Left colon (tissue), 2 donors: Measurements from ENCODE around the gene ZYG11A. TPM values are rescaled to one million over a fixed set of nuclear protein-coding genes. Genes with fewer than 3 reads are reported as not detected.
"Not testable (repeated sequence)": the region's sequence is repeated elsewhere in the genome, so short reads cannot be mapped to it uniquely, and the experiment has no call there.

Source experiments
- ATAC-seq: fragments of 200-7000 bp; cut with Tn5 transposase; one replicate; pipeline ENCODE4 v1.9.1; 2020; ENCODE audit warnings: mild to moderate bottlenecking, moderate library complexity
- DNase-seq, 2 donors: peaks; one replicate each; pipeline ENCODE4 v3.0.0-alpha.2; 2020
- intact Hi-C, 2 donors: fragments of 100-400 bp; cut with DNase I in 1 of 2; cut with micrococcal nuclease in 1 of 2; formaldehyde crosslinking; loops; one replicate each; pipeline versions ENCODE4 v1.11.2 to v1.14.0; 2022; cut with DNase I, micrococcal nuclease
- total RNA-seq, 2 donors: library from RNA; stranded (reverse); fragmentation: NEBNext Ultra II Directional; extraction: Animal tissue kit (Norgen Biotek cat#: 25700); gene quantifications; one replicate each; pipeline ENCODE4 v1.2.1, GENCODE V29; 2021
- donor health status: DM: no; HTN: no; CAD: no.
- donor health status: DM: yes; HTN: yes; CAD: no.

Gene ZYG11A
- total RNA-seq, 2 donors from 2014 or later: 0.06 to 0.12 TPM

- ATAC-seq (peak; percentile 96), DNase-seq (no peak)
- intact Hi-C loops: no loop called here
Measured at GRCh38 chr1:52867087-52867863, 24.7 kb downstream of the ZYG11A start.

GRCh38 chr1:52869727-52870126, 27.2 kb downstream of the ZYG11A start:
- DNase-seq, intact Hi-C loops, ATAC-seq: not testable (repeated sequence)

GRCh38 chr1:52876843-52877242, 34.3 kb downstream of the ZYG11A start:
- DNase-seq (no peak), ATAC-seq (no peak)
- intact Hi-C loops: no loop called here

DNA sequence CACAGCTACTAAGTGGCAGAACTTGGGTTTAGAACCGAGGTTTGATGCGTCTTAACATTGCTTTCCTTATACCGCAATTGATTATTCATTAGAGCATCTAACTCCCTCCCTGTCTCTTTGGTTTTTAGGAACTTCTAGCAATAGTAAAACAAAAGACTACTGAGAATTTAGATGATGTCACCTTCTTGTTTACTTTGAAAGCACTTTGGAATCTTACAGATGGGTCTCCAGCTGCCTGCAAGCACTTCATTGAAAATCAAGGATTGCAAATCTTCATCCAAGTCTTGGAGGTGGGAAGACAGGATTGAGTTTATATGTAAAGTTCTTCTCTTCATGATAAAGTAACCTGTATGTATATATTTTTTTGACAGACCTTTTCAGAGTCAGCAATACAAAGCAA, 35.0 kb downstream of the ZYG11A start:
- ATAC-seq: no peak
- DNase-seq: no peak
- intact Hi-C loops: no loop called here

- no peak for ATAC-seq
- DNase-seq: no peak
- intact Hi-C loops: no loop called here
Measured at GRCh38 chr1:52880206-52880605, 37.6 kb downstream of the ZYG11A start.

- intact Hi-C loops: no loop called here
- DNase-seq: no peak
- no peak for ATAC-seq
Measured at GRCh38 chr1:52887483-52887882, 44.9 kb downstream of the ZYG11A start.

- no peak for DNase-seq
- ATAC-seq: peak; percentile 48
- intact Hi-C loops: no loop called here
Measured at GRCh38 chr1:52892424-52893215, 50.1 kb downstream of the ZYG11A start.

DNA sequence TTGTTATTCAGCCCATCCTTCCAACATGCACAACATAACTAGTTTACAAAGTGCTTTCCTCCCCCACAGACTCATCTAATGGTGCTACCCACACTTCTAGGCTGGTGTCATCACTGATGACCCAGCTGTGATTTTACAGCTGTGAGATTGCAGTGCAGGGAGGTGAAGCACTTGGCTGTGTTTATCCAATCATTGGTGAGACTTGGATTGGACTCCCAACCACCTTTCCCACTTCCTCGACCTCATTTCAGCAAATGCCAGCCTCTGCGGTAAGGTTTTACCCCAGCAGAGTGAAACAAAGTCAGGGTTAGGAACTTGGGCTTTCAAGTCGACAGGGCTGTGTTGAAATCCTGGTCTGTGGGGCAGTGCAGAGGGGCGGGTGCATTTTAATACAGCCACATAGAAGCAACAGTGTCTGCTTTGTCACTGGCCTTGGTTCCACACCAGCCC, 56.9 kb downstream of the ZYG11A start:
- no peak for ATAC-seq
- intact Hi-C loops: no loop called here
- DNase-seq: no peak

DNA sequence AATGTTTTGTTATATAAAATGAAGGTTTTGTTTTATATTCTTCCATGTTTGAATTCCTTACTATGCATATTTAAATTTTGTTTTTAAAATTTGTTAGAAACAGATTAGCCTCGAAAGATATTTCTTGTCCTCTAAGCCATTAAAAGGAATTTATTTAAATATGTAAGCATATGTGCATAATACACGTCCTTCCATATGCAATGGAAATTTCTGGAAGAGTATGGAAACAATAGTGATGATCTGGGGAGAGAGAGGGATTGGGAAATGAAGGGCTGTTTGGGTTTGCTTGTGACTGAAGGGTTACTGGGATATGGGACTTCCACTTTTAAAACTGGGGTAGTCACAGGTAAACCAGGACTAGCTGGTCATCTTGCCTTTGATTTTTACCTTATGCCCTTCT, 57.8 kb downstream of the ZYG11A start:
- DNase-seq: no peak
- ATAC-seq: no peak
- intact Hi-C loops: no loop called here

DNA sequence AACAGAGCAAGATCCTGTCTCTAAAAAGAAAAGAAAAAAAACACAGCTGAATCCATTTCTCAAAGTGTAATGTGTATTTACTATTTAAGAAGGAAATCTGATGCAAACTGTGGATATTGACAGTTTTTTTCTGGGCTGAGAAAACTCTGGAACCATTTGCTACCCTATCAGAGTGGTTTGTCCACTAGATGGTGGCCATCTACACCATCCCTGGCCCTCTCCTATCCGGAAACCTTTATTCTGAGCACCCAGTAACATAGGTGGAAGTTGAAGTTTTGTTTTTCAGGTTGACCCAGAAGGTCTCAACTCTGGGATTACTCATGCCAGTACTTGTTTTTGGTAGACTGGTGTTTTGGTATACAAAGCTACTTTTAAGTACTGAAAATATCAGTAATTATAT, 58.8 kb downstream of the ZYG11A start:
- intact Hi-C loops: no loop called here
- no peak for DNase-seq
- no peak for ATAC-seq

DNA sequence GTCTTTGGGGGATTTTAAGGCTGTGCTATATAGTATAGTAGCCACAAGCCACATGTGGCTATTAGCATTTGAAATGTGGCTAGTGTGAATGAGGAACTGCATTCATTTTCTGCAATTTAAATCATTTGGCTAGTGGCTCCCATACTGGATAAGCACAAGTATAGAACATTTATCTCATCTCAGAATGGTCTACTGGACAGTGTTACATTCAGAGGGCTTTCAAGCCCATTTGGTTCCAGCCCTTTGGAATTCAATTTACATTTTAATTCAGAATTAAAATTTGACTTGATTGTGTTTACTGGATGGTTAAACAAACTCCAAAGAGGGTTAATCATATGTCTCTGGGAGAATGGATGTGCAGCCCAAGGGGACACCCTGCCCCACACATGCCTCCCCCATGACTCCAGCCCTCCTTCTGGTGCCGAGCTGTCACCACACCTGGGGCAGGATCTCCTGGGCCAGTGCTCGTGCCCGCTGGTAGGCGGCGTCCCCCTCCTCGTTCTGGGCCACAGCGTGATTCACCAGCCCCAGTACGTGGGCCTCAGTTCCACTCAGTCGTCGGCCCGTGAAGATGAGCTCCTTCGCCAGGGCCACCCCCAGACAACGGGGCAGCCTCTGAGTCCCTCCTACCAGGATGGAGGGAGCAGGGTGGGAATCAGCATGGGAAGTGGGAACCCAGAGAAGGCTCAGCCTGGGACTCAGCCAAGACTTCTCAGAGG, 61.8 kb downstream of the ZYG11A start:
- intact Hi-C loops: no loop called here
- ATAC-seq: no peak

DNA sequence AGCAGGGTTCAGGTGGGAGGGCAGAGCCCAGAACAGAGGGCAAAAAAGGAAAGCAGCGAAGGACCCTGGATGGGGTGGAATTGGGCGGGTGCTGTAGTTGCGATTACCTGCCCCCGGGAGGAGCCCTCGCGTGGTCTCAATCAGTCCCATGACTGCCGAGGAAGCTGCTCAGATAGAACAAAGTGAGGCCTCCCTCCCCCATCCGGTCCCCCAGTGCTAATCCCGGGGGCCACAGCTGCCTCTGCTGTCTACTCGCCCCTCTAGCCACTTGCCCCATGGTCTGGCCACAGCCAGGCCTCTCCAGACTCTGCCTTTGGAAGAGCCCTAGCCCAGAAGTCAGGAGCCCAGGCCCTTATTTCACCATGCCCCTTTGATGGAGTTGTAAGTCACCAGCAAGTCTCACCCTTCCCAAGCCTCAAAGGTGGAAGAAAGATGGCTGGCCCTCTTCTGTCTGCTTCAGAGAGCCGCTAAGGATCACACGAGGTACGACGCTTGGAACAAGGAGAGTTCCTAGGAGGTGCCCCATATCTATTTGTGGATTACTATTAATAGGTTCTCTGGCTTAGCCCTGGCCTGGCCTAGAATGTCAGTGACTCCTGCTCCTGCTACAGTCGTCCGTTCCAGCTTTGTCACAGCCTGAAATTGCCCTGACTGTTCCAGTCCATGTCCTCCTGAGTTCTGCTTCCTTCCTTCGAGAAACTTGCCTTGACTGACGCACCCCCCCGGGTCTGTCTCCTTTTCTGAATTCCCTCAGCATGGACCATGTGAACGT, 62.6 kb downstream of the ZYG11A start:
- intact Hi-C loops: no loop called here
- ATAC-seq: peak; percentile 62
- DNase-seq: no peak

More for the DNA sequence above, 61.8 kb downstream of the ZYG11A start:
- DNase-seq: no peak

DNA sequence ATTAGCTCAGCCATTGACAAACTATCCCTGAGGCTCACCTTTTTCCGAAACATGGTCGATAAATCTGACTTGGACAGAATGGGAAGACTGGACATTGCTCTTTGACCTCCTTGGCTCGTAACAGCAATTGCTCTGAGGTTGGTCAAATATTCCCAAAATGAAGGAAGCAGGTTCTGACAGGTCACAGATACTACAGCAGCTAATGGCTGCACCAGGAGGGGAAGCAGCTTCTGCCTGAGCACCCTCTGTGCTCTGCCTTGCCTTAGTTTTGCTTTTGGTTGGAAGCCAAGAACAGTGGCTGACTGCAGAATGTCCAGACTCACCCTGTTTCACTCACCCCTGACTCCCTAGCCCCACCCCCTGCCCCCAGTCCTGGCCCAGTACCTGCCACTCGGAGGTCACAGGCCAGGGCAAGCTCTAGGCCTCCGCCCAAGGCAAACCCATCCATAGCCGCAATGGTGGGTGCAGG, 63.6 kb downstream of the ZYG11A start:
- ATAC-seq (peak; percentile 17), DNase-seq (no peak)
- intact Hi-C loops: no loop called here

DNA sequence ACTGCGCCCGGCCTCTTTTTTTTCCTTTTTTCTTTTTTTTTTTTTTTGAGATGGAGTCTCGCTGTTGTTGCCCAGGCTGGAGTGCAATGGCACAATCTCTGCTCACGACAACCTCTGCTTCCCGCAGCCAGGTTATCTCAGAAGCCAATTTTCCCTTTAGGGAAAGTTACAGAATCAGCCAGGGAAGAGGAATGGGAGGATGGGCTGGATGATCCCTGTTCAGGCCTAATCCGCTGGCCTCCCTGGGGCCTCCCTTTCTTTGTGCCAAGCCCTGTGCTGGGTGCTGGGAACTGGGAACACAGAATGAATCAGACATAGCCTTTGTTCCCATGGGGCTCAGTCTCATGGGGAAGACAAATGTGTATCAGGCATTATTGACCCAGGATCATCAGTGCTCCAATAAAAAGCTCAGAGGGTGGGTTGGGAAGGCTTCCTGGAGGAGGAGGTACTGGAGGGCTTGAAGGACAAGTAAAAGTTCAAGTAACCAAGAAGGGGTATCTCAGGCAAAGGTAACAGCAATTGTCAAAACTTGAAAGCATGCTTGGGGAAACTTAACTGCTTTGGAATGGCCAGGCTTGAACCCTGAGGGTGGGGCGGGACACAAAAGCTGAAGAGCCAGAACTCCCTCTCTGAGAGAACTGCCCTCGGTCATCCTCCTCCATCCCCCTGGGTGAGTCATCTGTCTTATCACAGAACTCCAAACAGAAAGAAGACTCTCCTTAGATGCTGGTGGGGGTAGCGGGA, 64.7 kb downstream of the ZYG11A start:
- no peak for DNase-seq
- intact Hi-C loops: no loop called here
- no peak for ATAC-seq

DNA sequence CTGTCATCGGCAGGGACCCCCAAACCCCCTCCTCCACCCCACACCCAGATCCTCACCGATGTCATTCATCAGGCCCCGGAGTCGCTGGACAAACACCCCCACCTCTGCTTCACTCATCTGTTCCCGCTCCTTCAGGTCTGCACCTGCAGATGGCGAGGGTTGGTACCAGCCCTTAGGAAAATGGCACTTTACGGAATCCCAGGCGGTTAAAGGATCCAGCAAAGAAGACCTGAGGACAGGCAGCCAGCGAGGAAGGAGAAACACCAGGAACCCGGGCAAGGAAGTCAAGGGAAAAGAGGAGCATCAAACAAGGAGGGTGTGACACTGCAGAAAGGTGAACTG, 65.2 kb downstream of the ZYG11A start:
- intact Hi-C loops: no loop called here
- DNase-seq: no peak
- no peak for ATAC-seq

GRCh38 chr1:52911541-52911940, 69.0 kb downstream of the ZYG11A start:
- intact Hi-C loops: no loop called here

DNA sequence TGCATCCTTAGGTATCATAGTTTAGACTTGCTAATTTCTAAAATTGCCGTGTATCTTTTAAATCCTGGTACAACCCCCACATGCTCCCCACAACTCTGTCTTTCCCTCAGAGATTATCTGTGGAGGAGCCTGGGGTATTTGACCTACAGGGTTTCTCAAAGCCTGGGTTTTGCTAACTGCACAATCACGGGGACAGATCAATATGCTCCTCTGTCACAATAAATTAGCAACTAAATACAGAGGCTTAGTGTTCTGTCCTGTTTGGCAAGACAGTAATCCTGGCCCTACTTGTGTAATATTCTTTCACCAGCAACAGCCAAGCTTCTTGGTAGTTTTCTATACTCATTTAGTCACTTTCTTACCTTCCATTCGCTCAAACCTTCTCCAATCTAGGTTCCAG, 70.5 kb downstream of the ZYG11A start:
- intact Hi-C loops: no loop called here
- ATAC-seq (no peak), DNase-seq (no peak)

More at GRCh38 chr1:52911541-52911940, 69.0 kb downstream of the ZYG11A start:
- DNase-seq (no peak), ATAC-seq (no peak)

GRCh38 chr1:52913537-52913936, 71.0 kb downstream of the ZYG11A start:
- no peak for ATAC-seq
- no peak for DNase-seq
- intact Hi-C loops: no loop called here
